Esophagus muscularis mucosa (tissue), 4 donors: Measurements from ENCODE around the gene AMOTL2. TPM values are rescaled to one million over a fixed set of nuclear protein-coding genes. Genes with fewer than 3 reads are reported as not detected.

Experiments
- DNase-seq: peaks from one replicate; pipeline ENCODE4 v3.0.0-alpha.2; 2017; ENCODE audit errors: extremely low spot score
- H3K27ac ChIP-seq, 4 donors: fragments of 200-600 bp; sonication (generic); replicated peaks in 1 of 4; 1 replicate in 3 of 4; 2 replicates in 1 of 4; pipeline ENCODE4 v1.5.1; 2016 to 2019; ENCODE audit warnings: mild to moderate bottlenecking in 1 of 4
- H3K27me3 ChIP-seq, 4 donors: fragments of 200-600 bp; sonication (generic); one replicate each; pipeline versions ENCODE4 v1.5.1 to v1.6.0; 2016 to 2019
- H3K36me3 ChIP-seq, 4 donors: fragments of 200-600 bp; sonication (generic); one replicate each; pipeline ENCODE4 v1.5.1; 2016 to 2019
- H3K4me1 ChIP-seq, 4 donors: fragments of 200-600 bp; sonication (generic); one replicate each; pipeline ENCODE4 v1.5.1; 2016 to 2019
- H3K4me3 ChIP-seq, 4 donors: fragments of 200-600 bp; sonication (generic); 1 replicate in 2 of 4; 2 replicates in 2 of 4; pipeline ENCODE4 v1.5.1; 2016 to 2019; ENCODE audit warnings: mild to moderate bottlenecking in 4 of 4, moderate library complexity in 1 of 4
- H3K9me3 ChIP-seq, 4 donors: fragments of 200-600 bp; sonication (generic); 1 replicate in 3 of 4; 2 replicates in 1 of 4; pipeline ENCODE4 v1.5.1; 2016 to 2019
- EP300 ChIP-seq: sonication (generic); formaldehyde crosslinking; IDR thresholded peaks from one replicate; pipeline ENCODE4 v1.6.1; 2017; ENCODE audit warnings: antibody characterized with exemption
- POLR2A ChIP-seq: fragments of 450-650 bp; IDR thresholded peaks from one replicate; pipeline ENCODE4 v1.6.1; 2017; ENCODE audit warnings: antibody characterized with exemption, moderate library complexity, mild to moderate bottlenecking, low read depth
- POLR2AphosphoS5 ChIP-seq, 2 donors: sonication (generic); formaldehyde crosslinking; IDR thresholded peaks; one replicate each; pipeline ENCODE4 v1.6.1; 2017; ENCODE audit warnings: antibody characterized with exemption in 2 of 2
- WGBS: methylation state at CpG from one replicate; pipeline ENCODE4 v1.1.5; 2018; 5-methylcytosine and 5-hydroxymethylcytosine counted together
- intact Hi-C: fragments of 100-400 bp; cut with DNase I; formaldehyde crosslinking; loops from one replicate; pipeline ENCODE4 v1.15.1; 2023
- total RNA-seq, 4 donors: library from RNA; depleted of rRNA; stranded (reverse); fragments of >200 nt; gene quantifications; one replicate each; pipeline versions ENCODE4 v1.1.0 to v1.2.1, GENCODE V29; 2016
- TF ChIP-seq, protein P1 (sequence below), 3 experiments: fragments of 200-600 bp in 2 of 3; fragments of 450-650 bp in 1 of 3; sonication (generic) in 2 of 3; IDR thresholded peaks; one replicate each; pipeline ENCODE4 v1.5.1; 2017 to 2019; ENCODE audit warnings: antibody characterized with exemption in 3 of 3, mild to moderate bottlenecking in 2 of 3, moderate library complexity in 1 of 3

The AMOTL2 gene
- total RNA-seq, 4 donors from 2014 or later: 111 to 313 (median 155) TPM

DNA sequence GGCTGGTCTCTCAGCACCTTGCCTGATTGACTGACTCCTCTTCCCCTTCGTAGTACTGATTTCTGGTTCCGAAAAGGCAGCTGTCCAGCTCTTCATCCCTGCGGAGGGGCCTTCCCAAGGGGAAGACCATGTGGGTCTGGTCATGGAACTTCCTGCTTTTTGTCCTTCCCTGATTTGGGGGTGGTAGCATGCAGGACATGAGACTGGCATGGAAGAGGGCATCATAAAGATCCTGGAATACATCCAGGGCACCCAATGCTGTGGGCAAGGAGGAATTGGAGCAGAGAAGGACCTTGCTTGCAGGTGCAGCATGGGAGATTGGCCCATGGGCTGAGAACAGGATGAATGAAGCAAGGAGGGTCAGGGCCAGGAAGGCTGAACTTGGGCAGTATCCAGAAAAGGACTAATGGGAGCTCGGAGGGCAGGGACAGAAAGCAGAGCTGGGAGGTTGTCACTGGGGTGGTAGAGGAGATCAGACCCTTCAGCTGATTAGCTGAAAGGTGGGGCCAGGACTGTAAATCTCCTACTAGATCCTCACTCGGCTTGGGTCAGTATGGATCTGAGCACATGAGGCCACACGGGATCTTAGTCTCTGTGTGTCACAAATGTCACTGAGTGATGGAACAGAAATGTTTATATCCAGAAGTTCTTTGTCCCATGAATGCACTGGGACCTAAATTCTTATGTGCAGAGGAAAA is 59.5 kb downstream of the AMOTL2 start:
- 76% methylated on average over 6 of the region's 6 CpGs for WGBS
- TF ChIP-seq POLR2A (no peak), EP300 (no peak), POLR2AphosphoS5 (IDR thresholded peaks at IDR 0.05) (no peak)
- TF ChIP-seq, protein P1, sequence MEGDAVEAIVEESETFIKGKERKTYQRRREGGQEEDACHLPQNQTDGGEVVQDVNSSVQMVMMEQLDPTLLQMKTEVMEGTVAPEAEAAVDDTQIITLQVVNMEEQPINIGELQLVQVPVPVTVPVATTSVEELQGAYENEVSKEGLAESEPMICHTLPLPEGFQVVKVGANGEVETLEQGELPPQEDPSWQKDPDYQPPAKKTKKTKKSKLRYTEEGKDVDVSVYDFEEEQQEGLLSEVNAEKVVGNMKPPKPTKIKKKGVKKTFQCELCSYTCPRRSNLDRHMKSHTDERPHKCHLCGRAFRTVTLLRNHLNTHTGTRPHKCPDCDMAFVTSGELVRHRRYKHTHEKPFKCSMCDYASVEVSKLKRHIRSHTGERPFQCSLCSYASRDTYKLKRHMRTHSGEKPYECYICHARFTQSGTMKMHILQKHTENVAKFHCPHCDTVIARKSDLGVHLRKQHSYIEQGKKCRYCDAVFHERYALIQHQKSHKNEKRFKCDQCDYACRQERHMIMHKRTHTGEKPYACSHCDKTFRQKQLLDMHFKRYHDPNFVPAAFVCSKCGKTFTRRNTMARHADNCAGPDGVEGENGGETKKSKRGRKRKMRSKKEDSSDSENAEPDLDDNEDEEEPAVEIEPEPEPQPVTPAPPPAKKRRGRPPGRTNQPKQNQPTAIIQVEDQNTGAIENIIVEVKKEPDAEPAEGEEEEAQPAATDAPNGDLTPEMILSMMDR (IDR thresholded peaks at IDR 0.05): no peak
- peaks cover 50 to 76% (median 67%) of the 10 kb centered on the region in 4 donors for H3K4me1 ChIP-seq
- H3K4me3 ChIP-seq: peak overlapping the region in 2 of 4 donors; percentile 58 to 62
- no peaks in the 10 kb centered on the region for H3K9me3 ChIP-seq
- no peaks in the 10 kb centered on the region for H3K27me3 ChIP-seq
- intact Hi-C loops: loop anchor here (2.0 kb wide), 1 partner anchor 48 kb away; no protein-coding TSS in a partner anchor
- DNase-seq: no peak
- H3K27ac ChIP-seq: peak overlapping the region; percentile 91 to 99 (median 92)
- no peaks in the 10 kb centered on the region for H3K36me3 ChIP-seq

DNA sequence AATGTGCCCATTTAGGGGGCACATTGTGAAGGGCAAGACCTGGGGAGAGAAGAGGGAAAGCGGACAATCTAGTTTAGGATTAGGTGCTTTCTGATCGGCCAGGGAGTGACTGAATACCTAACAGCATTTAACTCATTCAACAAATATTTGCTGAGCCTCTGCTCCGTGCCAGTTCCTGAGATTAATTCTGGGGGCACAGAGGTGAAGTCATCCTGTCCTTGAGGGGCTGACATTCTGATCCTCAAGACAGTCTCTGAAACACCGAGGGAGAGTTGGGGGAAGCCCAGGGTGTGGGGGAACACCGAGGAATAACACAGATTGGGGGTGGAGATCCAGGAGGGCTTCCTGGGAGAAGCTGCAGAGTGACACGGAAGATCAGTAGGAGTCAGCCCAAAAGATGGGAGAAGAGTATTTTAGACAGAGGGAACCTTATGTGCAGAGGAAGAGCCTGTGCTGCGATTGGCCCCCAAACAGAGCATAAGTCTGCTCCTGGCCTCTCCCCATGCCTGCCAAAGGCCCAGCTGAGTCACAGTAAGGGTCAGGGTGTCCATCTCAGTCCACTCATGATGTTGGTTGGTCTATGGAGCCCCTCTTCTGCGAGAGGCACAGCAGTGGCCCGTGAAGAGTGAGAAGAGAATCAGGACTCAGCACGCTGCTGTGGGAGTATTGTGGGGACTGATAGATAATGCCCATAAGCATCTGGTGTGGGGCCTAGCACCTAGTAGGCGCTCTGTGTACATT is 60.2 kb downstream of the AMOTL2 start:
- H3K4me1 ChIP-seq: peaks cover 50 to 83% (median 73%) of the 10 kb centered on the region in 4 donors
- intact Hi-C loops: loop anchor here (2.0 kb wide), 1 partner anchor 49 kb away; no protein-coding TSS in a partner anchor
- peak overlapping the region; percentile 91 to 99 (median 92) for H3K27ac ChIP-seq
- TF ChIP-seq, protein P1 (IDR thresholded peaks at IDR 0.05): no peak
- TF ChIP-seq POLR2A: no peak
- no peak for TF ChIP-seq EP300
- no peak for TF ChIP-seq POLR2AphosphoS5 (IDR thresholded peaks at IDR 0.05)
- peak overlapping the region; percentile 54 to 62 (median 60) for H3K4me3 ChIP-seq
- H3K9me3 ChIP-seq: no peaks in the 10 kb centered on the region
- no peak for DNase-seq
- 70% methylated on average over 11 of the region's 11 CpGs for WGBS
- no peaks in the 10 kb centered on the region for H3K27me3 ChIP-seq
- H3K36me3 ChIP-seq: no peaks in the 10 kb centered on the region

DNA sequence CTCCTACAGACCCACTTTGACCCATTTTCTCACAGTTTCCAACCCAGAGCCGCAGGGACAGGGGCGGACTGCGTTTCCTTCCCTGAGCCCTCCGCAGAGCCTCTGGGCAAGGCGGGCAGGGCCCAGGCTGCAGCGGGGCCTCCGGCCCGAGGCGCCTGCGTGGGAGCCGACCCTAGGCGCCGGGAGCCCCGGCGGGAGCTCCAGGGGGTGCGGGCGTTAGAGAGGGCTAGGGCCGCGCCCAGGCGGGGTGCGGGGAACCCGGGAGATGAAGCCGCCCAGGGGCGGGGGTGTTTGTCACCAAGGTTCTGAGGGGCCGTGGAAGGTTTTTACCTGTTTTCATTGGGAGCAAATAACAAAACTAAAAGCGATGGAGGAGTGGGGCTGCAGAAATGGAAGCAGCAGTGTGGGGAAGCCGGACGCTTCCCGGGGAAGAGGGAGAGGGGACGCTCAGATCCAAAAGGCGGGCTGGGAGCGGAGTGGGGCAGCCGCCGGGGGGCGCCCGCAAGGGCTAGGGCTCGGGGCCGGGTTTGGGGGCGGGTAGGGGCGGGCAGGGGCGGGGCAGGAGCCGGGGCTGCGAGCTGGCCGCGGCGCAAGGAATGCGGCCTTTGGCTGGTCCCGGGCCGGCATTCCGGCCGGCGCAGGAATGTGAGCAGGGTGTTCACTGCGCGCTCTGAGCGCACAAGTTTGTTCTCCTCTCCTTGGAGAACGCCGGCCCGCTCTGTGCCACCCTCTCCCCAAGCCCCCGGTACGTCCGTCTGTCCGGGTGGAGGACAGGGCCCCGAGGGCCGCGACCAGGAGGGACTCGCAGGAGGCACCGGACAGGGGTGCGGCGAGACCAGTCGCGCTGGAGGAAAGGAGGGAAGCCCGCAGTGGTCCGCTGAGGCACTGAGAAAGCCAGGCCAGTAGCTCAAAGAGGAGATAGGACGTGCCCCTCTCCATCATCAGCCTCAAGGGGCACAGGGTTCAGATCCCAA is 61.1 kb downstream of the AMOTL2 start:
- Histone ChIP-seq H3K9me3 (no peaks in the 10 kb centered on the region), H3K4me3 (peak overlapping the region; percentile 54 to 62 (median 60)), H3K36me3 (no peaks in the 10 kb centered on the region), H3K4me1 (peaks cover 57 to 92% (median 82%) of the 10 kb centered on the region in 4 donors), H3K27ac (peak overlapping the region; percentile 91 to 99 (median 92)), H3K27me3 (no peaks in the 10 kb centered on the region)
- intact Hi-C loops: no loop called here
- peak; percentile 39 for TF ChIP-seq POLR2A
- peak; percentile 83 to 96 for TF ChIP-seq POLR2AphosphoS5 (IDR thresholded peaks at IDR 0.05)
- TF ChIP-seq, protein P1 (IDR thresholded peaks at IDR 0.05): peak; percentile 42 to 62 (median 61)
- peak; percentile 83 for TF ChIP-seq EP300
- DNase-seq: no peak
- 19% methylated on average over 44 of the region's 74 CpGs for WGBS

DNA sequence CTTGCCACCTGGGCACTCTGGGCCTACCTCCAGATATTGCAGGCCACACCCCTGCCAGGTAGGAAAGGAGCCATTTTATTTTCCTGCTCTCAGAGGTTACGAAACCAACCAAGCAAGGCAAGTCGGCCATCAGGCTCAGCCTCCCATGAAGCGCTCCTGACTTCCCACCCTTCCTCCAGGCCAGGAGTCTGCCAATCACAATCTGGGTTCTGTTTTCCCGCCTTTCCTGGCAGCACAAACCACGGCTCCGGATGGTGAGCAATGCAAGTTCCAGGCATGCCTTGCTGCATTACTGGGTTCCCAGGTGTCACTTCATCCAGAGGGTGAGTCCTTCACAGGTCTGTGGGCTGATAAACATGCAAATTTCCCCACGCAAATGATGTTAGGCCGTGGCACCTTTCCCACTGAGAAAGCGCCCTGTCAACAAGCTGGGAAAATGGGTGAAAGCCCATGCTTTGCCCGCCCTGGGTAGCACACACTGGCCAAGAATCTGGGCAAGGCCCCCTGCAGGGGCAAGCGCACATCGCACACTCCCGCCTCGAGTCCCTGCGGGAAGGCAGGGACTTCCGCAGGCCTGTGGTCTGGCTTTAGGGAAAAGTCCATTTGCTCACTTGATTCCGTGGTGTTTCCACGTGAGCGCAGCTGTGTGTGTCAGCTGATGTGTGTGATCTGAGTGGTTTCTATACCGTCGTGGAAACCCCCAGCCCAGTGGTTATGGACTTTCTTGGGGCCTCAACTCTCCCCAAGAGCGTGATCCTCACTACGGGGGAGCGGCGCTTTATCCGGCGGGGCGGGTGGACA is 62.0 kb downstream of the AMOTL2 start:
- no peaks in the 10 kb centered on the region for H3K27me3 ChIP-seq
- intact Hi-C loops: no loop called here
- peaks cover 58 to 98% (median 86%) of the 10 kb centered on the region in 4 donors for H3K4me1 ChIP-seq
- H3K4me3 ChIP-seq: peak overlapping the region in 2 of 4 donors; percentile 58 to 62
- H3K27ac ChIP-seq: peak overlapping the region; percentile 91 to 99 (median 92)
- H3K9me3 ChIP-seq: no peaks in the 10 kb centered on the region
- peak in 1 of 2 donors; percentile 54 for TF ChIP-seq POLR2AphosphoS5 (IDR thresholded peaks at IDR 0.05)
- TF ChIP-seq, protein P1 (IDR thresholded peaks at IDR 0.05): no peak
- H3K36me3 ChIP-seq: no peaks in the 10 kb centered on the region
- DNase-seq: peak; percentile 90
- WGBS: 83% methylated on average over 21 of the region's 28 CpGs
